ENCODE results near the gene GNA15.
"Not testable (repeated sequence)": the region's sequence is repeated elsewhere in the genome, so short reads cannot be mapped to it uniquely, and the experiment has no call there.

The GNA15 gene

GRCh38 chr19:3178377-3178972, 42.6 kb downstream of the GNA15 start, which contains the start of gene S1PR4:
Gene S1PR4 (plus strand): TSS chr19:3178769. CDS start chr19:3178793, 24 bp downstream.
- DNase-seq: peak; percentile 49 to 60

- DNase-seq: peak in 1 of 2 donors; percentile 25
Observed at GRCh38 chr19:3178973-3179738, 43.3 kb downstream of the GNA15 start.

- peak in 1 of 2 donors; percentile 33 for DNase-seq
Observed at GRCh38 chr19:3179739-3180293, 44.0 kb downstream of the GNA15 start.

GRCh38 chr19:3183721-3184641, 48.1 kb downstream of the GNA15 start:
- DNase-seq: no peak

- DNase-seq: peak; percentile 66 to 68
Observed at GRCh38 chr19:3184847-3185460, 49.1 kb downstream of the GNA15 start.

- peak; percentile 93 to 95 for DNase-seq
Observed at GRCh38 chr19:3185461-3186159, 49.8 kb downstream of the GNA15 start, which contains the start of gene NCLN. Gene NCLN (plus strand): TSS chr19:3185930. CDS start chr19:3186031, 101 bp downstream.

- no peak for DNase-seq
Observed at GRCh38 chr19:3186160-3186688, 50.4 kb downstream of the GNA15 start.

- DNase-seq: no peak
Observed at GRCh38 chr19:3186891-3187661, 51.2 kb downstream of the GNA15 start.

GRCh38 chr19:3187662-3188511, 52.1 kb downstream of the GNA15 start:
- no peak for DNase-seq

- no peak for DNase-seq
Observed at GRCh38 chr19:3188627-3189596, 53.1 kb downstream of the GNA15 start.

GRCh38 chr19:3189702-3190469, 54.1 kb downstream of the GNA15 start:
- DNase-seq: no peak

GRCh38 chr19:3190470-3190770, 54.6 kb downstream of the GNA15 start:
- no peak for DNase-seq

GRCh38 chr19:3190921-3191805, 55.3 kb downstream of the GNA15 start:
- no peak for DNase-seq

GRCh38 chr19:3191806-3192104, 55.9 kb downstream of the GNA15 start:
- not testable (repeated sequence) for DNase-seq

- no peak for DNase-seq
Observed at GRCh38 chr19:3192228-3192635, 56.4 kb downstream of the GNA15 start.

- DNase-seq: no peak
Observed at GRCh38 chr19:3192684-3193083, 56.9 kb downstream of the GNA15 start.

Data from activated CD4-positive, alpha-beta T cell treated with anti-CD3 and anti-CD28 coated beads for 4 hours (primary cell).